ENCODE results near the gene AZU1.

GRCh38 chr19:858868-859843 is 31.5 kb downstream of the AZU1 start, which contains the start of gene CFD:
- no peak for TF ChIP-seq CTCF (IDR thresholded peaks at IDR 0.05)
- TF ChIP-seq POLR2A (IDR thresholded peaks at IDR 0.05), result peak in 1 of 2 donors; percentile 63

Data from lower leg skin (tissue), 3 donors.